Gastrocnemius medialis (tissue), 4 donors: ENCODE results near the gene PAEP. TPM values are rescaled to one million over a fixed set of nuclear protein-coding genes. Genes with fewer than 3 reads are reported as not detected.

Source experiments
- ATAC-seq, 2 donors: fragments of 150-250 bp; one replicate each; pipeline ENCODE4 v1.9.1; 2016
- DNase-seq, 2 donors: peaks; one replicate each; pipeline ENCODE4 v3.0.0-alpha.2; 2019
- H3K27ac ChIP-seq, 4 donors: fragments of 200-600 bp; sonication (generic); 1 replicate in 1 of 4; 2 replicates in 3 of 4; pipeline ENCODE4 v1.5.1; 2016 to 2018; ENCODE audit warnings: mild to moderate bottlenecking in 2 of 4, moderate library complexity in 1 of 4
- H3K27me3 ChIP-seq, 3 donors: fragments of 200-600 bp; sonication (generic) in 2 of 3; 1 replicate in 1 of 3; 2 replicates in 2 of 3; pipeline versions ENCODE4 v1.5.1 to v1.6.0; 2016 to 2019; ENCODE audit warnings: mild to moderate bottlenecking in 1 of 3, moderate library complexity in 1 of 3
- H3K36me3 ChIP-seq, 2 donors: fragments of 200-600 bp; sonication (generic) in 1 of 2; one replicate each; pipeline ENCODE4 v1.5.1; 2017 to 2018
- H3K4me1 ChIP-seq, 2 donors: fragments of 200-600 bp; sonication (generic) in 1 of 2; one replicate each; pipeline ENCODE4 v1.5.1; 2016 to 2017; ENCODE audit warnings: mild to moderate bottlenecking in 2 of 2
- H3K4me3 ChIP-seq, 4 donors: fragments of 200-600 bp; sonication (generic) in 3 of 4; 1 replicate in 1 of 4; 2 replicates in 3 of 4; pipeline ENCODE4 v1.5.1; 2016 to 2019; ENCODE audit warnings: mild to moderate bottlenecking in 2 of 4
- H3K9me3 ChIP-seq, 3 donors: fragments of 200-600 bp; sonication (generic) in 2 of 3; 1 replicate in 1 of 3; 2 replicates in 2 of 3; pipeline ENCODE4 v1.5.1; 2016 to 2019
- POLR2A ChIP-seq, 2 donors: fragments of 450-650 bp; IDR thresholded peaks; one replicate each; pipeline ENCODE4 v1.6.1; 2017; ENCODE audit warnings: antibody characterized with exemption in 2 of 2, mild to moderate bottlenecking in 2 of 2, moderate library complexity in 2 of 2
- in situ Hi-C, 4 donors: fragments of 200-750 bp; cut with MboI; loops; one replicate each; pipeline versions ENCODE4 v1.15.0 to v1.8.0; 2017; ENCODE audit warnings: low sequenced_read_pairs in 4 of 4
- intact Hi-C: fragments of 100-400 bp; cut with DNase I; formaldehyde crosslinking; loops from one replicate; pipeline ENCODE4 v1.15.1; 2023; ENCODE audit warnings: low total_unique reads
- total RNA-seq, 4 donors: library from RNA; depleted of rRNA; stranded (reverse); fragments of >200 nt; gene quantifications; one replicate each; pipeline versions ENCODE4 v1.1.0 to v1.2.3, GENCODE V29; 2016
- TF ChIP-seq, protein P1 (sequence below), 5 experiments: fragments of 450-650 bp in 3 of 5; fragments of 200-600 bp in 2 of 5; sonication (generic) in 2 of 5; IDR thresholded peaks in 4 of 5; conservative IDR thresholded peaks in 1 of 5; 1 replicate in 4 of 5; 2 replicates in 1 of 5; pipeline ENCODE4 v1.5.1; 2016 to 2019; ENCODE audit warnings: antibody characterized with exemption in 5 of 5, mild to moderate bottlenecking in 3 of 5, moderate library complexity in 3 of 5

The PAEP gene
- total RNA-seq, 4 donors from 2014 or later, result not detected

DNA sequence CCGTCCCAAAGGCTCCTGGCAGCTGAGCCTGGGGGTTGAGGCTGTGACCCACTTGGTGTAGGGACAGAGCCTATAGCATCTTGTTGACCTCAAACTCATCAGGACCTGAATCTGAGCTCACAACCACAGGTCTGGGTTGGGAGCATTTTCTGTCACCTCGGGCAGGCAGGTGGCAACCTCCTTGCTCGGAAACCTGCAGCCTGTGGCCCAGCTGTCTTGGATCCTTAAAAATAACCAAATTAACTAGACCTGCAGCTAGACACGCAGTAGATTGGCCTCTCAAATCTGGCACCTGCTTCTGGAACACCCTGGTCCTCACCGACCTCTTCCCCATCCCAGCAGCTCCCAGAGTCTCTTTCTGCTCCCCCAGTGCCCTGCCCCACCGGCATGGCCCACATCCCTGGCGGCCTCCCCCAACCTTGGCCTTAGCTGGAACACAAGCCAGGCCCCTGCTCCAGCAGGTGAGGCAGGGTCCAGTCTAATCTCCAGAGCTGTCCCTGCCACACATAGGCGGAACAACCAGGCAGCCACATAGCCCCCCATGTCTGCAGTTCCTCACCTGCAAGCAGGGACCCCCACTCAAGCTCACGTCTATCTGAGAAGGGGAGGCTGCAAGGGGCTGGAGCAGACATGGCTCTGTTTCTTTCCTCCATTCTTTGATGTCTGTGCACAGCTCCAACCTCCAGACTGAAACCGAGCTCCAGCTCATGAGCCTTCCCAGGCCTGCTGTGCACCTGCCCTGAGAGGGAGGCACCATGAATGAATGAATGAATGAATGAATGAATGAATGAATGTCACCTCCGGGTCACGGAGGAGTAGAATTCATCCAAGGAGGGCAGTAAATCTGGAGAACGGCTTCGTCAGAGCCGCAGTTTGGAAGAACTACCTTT is 28.3 kb downstream of the PAEP start:
- H3K4me1 ChIP-seq, result no peaks in the 10 kb centered on the region
- intact Hi-C loops (no loop called here), in situ Hi-C loops (no loop called here)
- H3K27me3 ChIP-seq, result peaks cover 0 to 4% (median 3%) of the 10 kb centered on the region in 3 donors
- no peak for DNase-seq
- TF ChIP-seq, protein P1, sequence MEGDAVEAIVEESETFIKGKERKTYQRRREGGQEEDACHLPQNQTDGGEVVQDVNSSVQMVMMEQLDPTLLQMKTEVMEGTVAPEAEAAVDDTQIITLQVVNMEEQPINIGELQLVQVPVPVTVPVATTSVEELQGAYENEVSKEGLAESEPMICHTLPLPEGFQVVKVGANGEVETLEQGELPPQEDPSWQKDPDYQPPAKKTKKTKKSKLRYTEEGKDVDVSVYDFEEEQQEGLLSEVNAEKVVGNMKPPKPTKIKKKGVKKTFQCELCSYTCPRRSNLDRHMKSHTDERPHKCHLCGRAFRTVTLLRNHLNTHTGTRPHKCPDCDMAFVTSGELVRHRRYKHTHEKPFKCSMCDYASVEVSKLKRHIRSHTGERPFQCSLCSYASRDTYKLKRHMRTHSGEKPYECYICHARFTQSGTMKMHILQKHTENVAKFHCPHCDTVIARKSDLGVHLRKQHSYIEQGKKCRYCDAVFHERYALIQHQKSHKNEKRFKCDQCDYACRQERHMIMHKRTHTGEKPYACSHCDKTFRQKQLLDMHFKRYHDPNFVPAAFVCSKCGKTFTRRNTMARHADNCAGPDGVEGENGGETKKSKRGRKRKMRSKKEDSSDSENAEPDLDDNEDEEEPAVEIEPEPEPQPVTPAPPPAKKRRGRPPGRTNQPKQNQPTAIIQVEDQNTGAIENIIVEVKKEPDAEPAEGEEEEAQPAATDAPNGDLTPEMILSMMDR (IDR thresholded peaks at IDR 0.05 in 4 of 5, conservative IDR thresholded peaks at IDR 0.05 in 1 of 5), result no peak
- TF ChIP-seq POLR2A (IDR thresholded peaks at IDR 0.05), result no peak
- no peak overlapping the region for H3K27ac ChIP-seq
- no peaks in the 10 kb centered on the region for H3K9me3 ChIP-seq
- no peak for ATAC-seq
- no peaks in the 10 kb centered on the region for H3K36me3 ChIP-seq
- no peak overlapping the region for H3K4me3 ChIP-seq

DNA sequence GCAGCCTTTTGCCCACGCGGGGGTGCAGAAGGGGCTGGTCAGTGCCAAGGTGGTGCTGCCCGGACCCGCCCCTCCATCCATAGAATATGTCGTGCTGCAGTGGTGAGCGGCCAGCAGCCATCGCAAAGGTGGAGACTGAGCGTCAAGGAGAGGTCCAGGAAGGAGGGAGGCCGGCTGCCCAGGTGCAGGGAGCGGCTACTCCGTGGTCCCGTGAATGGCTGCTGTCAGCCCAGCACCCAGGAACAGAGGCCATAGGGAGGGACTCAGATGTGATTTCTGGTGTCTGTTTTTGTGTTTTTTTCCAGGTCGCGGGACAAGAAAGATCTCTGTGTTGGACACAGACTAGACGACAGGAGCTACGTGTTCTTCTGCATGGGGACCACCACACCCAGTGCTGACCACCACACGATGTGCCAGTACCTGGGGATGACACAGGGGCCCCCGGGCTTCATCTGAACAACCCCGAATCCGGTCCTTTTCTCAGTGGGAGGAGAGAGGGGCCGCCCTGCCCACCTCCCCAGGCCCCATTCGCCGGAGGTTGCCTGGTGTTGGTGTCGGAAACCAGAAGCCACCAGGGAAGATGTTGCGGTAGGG is 29.0 kb downstream of the PAEP start:
- Histone ChIP-seq H3K4me1 (no peaks in the 10 kb centered on the region), H3K36me3 (no peaks in the 10 kb centered on the region), H3K9me3 (no peaks in the 10 kb centered on the region), H3K27ac (no peak overlapping the region), H3K27me3 (peaks cover 0 to 4% (median 3%) of the 10 kb centered on the region in 3 donors), H3K4me3 (no peak overlapping the region)
- TF ChIP-seq, protein P1 (IDR thresholded peaks at IDR 0.05 in 4 of 5, conservative IDR thresholded peaks at IDR 0.05 in 1 of 5), result no peak
- DNase-seq, result no peak
- intact Hi-C loops, result no loop called here
- in situ Hi-C loops, result no loop called here
- no peak for ATAC-seq

DNA sequence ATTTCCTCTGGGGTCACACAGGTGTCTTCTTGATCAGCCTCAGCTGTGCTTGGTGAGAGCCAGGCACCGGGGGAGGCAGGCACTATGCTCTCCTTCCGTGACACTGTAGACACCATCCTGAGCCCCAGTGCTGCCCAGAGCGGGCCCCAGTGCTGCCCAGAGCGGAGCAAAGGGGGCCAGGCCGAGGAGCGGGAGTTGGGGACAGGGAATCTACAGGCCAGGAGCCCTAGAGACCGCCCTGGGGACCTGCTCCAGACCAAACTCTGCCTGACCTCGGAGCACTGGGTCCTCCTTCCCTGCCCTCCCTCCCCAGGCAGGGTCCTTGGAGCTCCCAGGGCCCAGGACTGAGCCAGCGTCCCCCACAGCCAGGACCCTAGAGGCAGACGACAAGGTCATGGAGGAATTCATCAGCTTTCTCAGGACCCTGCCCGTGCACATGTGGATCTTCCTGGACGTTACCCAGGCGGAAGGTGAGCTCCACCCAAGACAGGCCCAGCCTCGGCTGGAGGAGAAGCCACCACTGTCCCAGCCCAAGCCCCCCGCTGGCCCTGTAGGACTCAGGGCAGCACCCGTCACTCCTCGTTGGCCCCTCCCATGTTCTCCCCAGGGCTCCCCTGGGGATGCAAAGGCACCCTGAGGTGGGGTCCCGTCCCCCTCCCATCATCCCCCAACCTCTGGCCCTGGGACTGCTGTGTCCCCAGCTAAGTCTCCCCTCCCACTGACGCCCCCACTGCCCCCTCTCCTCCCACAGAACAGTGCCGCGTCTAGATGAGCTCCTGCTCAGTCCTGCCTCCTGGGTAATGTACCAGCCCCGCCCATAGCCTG is 30.2 kb downstream of the PAEP start:
- Histone ChIP-seq H3K27ac (no peak overlapping the region), H3K4me1 (no peaks in the 10 kb centered on the region), H3K27me3 (peaks cover 0 to 4% (median 3%) of the 10 kb centered on the region in 3 donors), H3K9me3 (no peaks in the 10 kb centered on the region), H3K4me3 (no peak overlapping the region), H3K36me3 (no peaks in the 10 kb centered on the region)
- in situ Hi-C loops, result no loop called here
- ATAC-seq, result no peak
- DNase-seq, result no peak
- TF ChIP-seq, protein P1 (IDR thresholded peaks at IDR 0.05 in 4 of 5, conservative IDR thresholded peaks at IDR 0.05 in 1 of 5), result no peak
- no peak for TF ChIP-seq POLR2A (IDR thresholded peaks at IDR 0.05)
- intact Hi-C loops, result no loop called here

DNA sequence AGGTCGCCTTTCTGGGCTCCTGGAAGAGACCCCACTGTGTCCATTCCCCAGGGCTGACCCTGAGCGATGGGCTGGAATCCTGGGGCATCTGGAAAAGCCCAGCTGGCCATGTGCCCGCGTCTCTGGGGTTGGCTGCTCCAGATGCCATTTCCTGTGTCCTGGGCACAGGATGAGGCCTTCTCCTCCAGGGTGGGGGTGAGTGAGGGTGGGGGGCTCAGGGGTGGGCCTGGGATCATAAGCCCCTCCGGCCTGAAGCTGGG is 30.7 kb downstream of the PAEP start:
- intact Hi-C loops (no loop called here), in situ Hi-C loops (no loop called here)
- Histone ChIP-seq H3K36me3 (no peaks in the 10 kb centered on the region), H3K4me3 (no peak overlapping the region), H3K27me3 (peaks cover 0 to 4% (median 3%) of the 10 kb centered on the region in 3 donors), H3K27ac (no peak overlapping the region), H3K9me3 (no peaks in the 10 kb centered on the region), H3K4me1 (no peaks in the 10 kb centered on the region)
- DNase-seq (no peak), ATAC-seq (no peak)
- TF ChIP-seq POLR2A (IDR thresholded peaks at IDR 0.05), result no peak
- TF ChIP-seq, protein P1 (IDR thresholded peaks at IDR 0.05 in 4 of 5, conservative IDR thresholded peaks at IDR 0.05 in 1 of 5), result no peak
